IMR-90 (cell line): ENCODE results near the gene NR4A2. TPM values are rescaled to one million over a fixed set of nuclear protein-coding genes. Genes with fewer than 3 reads are reported as not detected.

ENCODE experiments used
- ATAC-seq: fragments of 200-7000 bp; cut with Tn5 transposase; 2 replicates; pipeline ENCODE4 v1.9.1; 2020; ENCODE audit warnings: low read depth, mild to moderate bottlenecking, moderate library complexity
- BruUV-seq: library from RNA; stranded (reverse); fragments of 400-500 nt; replicated peaks from 2 replicates; lab custom pipeline; 2021; lab: Mats Ljungman, UMichigan
- CTCF ChIA-PET: fragments of 300-600 bp; formaldehyde crosslinking; extraction: SDS; loops from one replicate; lab custom pipeline; 2021; ENCODE audit warnings: antibody characterized with exemption; lab: Yijun Ruan, JAX
- POLR2A ChIA-PET: fragments of 300-600 bp; sonication (Branson Sonifier 250); formaldehyde crosslinking; loops from one replicate; lab custom pipeline; 2022; ENCODE audit warnings: antibody characterized with exemption; ENCODE audit not compliant: unreplicated experiment; lab: Charles Lee
- DNase-seq: peaks from one replicate; pipeline ENCODE4 v3.0.0; 2013
- H2AFZ ChIP-seq: replicated peaks from 2 replicates; pipeline ENCODE3; 2013; ENCODE audit warnings: low read length, mild to moderate bottlenecking; ENCODE audit not compliant: poor library complexity
- H2AK5ac ChIP-seq: 2 replicates; pipeline ENCODE4 v1.6.1; 2013; ENCODE audit warnings: low read depth, low read length, inconsistent platforms
- H2AK9ac ChIP-seq: replicated peaks from 2 replicates; pipeline ENCODE3; 2013; ENCODE audit warnings: mild to moderate bottlenecking, low read depth, low read length, moderate library complexity; ENCODE audit not compliant: poor library complexity
- H2BK120ac ChIP-seq: 2 replicates; pipeline ENCODE4 v1.6.1; 2013; ENCODE audit warnings: low read depth, low read length, inconsistent platforms
- H2BK15ac ChIP-seq: 3 replicates; pipeline ENCODE4 v1.6.1; 2013; ENCODE audit warnings: low read depth, low read length, inconsistent platforms
- H2BK20ac ChIP-seq: 2 replicates; pipeline ENCODE4 v1.6.1; 2013; ENCODE audit warnings: low read depth, mild to moderate bottlenecking, inconsistent platforms, low read length, moderate library complexity
- H2BK5ac ChIP-seq: 2 replicates; pipeline ENCODE4 v1.6.1; 2013; ENCODE audit warnings: mild to moderate bottlenecking, low read depth, low read length, inconsistent platforms; ENCODE audit not compliant: poor library complexity, severe bottlenecking
- H3K14ac ChIP-seq: replicated peaks from 2 replicates; pipeline ENCODE4 v1.6.1; 2013; ENCODE audit warnings: low read depth, low read length, inconsistent platforms
- H3K18ac ChIP-seq: 2 replicates; pipeline ENCODE4 v1.6.1; 2013; ENCODE audit warnings: low read depth, low read length, control low read depth
- H3K23ac ChIP-seq: 2 replicates; pipeline ENCODE4 v1.6.1; 2013; ENCODE audit warnings: low read depth, low read length, inconsistent platforms
- H3K27ac ChIP-seq: 2 replicates; pipeline ENCODE4 v1.5.1; 2013; ENCODE audit warnings: mild to moderate bottlenecking, control low read depth, low read length; ENCODE audit not compliant: insufficient read depth
- H3K27me3 ChIP-seq: 2 replicates; pipeline ENCODE4 v1.6.1; 2013; ENCODE audit warnings: low read length; ENCODE audit not compliant: control insufficient read depth, insufficient read depth
- H3K36me3 ChIP-seq: 2 replicates; pipeline ENCODE4 v1.6.1; 2013; ENCODE audit warnings: low read length, mixed read lengths; ENCODE audit not compliant: control insufficient read depth, insufficient read depth
- H3K4ac ChIP-seq: 2 replicates; pipeline ENCODE4 v1.6.1; 2013; ENCODE audit warnings: low read depth, low read length, inconsistent platforms
- H3K4me1 ChIP-seq: 2 replicates; pipeline ENCODE4 v1.6.1; 2013; ENCODE audit warnings: low read length, mixed read lengths; ENCODE audit not compliant: control insufficient read depth, insufficient read depth
- H3K4me2 ChIP-seq: 2 replicates; pipeline ENCODE4 v1.6.1; 2013; ENCODE audit warnings: low read depth, mild to moderate bottlenecking, control low read depth, low read length, moderate library complexity
- H3K4me3 ChIP-seq: 2 replicates; pipeline ENCODE4 v1.5.1; 2013; ENCODE audit warnings: low read depth, mild to moderate bottlenecking, control low read depth, low read length, moderate library complexity; ENCODE audit not compliant: insufficient read depth
- H3K56ac ChIP-seq: 2 replicates; pipeline ENCODE4 v1.6.1; 2013; ENCODE audit warnings: low read length, inconsistent platforms; ENCODE audit not compliant: insufficient read depth; ENCODE audit errors: extremely low read depth
- H3K79me1 ChIP-seq, 2 experiments: 2 replicates each; pipeline ENCODE4 v1.6.1; 2013; ENCODE audit warnings: low read length in 2 of 2, inconsistent platforms in 1 of 2, low read depth in 1 of 2
- H3K9ac ChIP-seq: 2 replicates; pipeline ENCODE4 v1.6.1; 2013; ENCODE audit warnings: low read depth, low read length, control low read depth
- H3K9me1 ChIP-seq: 2 replicates; pipeline ENCODE4 v1.6.1; 2013; ENCODE audit warnings: low read length, inconsistent platforms; ENCODE audit not compliant: insufficient read depth
- H3K9me3 ChIP-seq: 2 replicates; pipeline ENCODE4 v1.6.1; 2013; ENCODE audit warnings: low read length; ENCODE audit not compliant: control insufficient read depth, insufficient read depth
- H4K20me1 ChIP-seq: 2 replicates; pipeline ENCODE4 v1.6.1; 2013; ENCODE audit warnings: low read length, inconsistent platforms; ENCODE audit not compliant: insufficient read depth
- H4K5ac ChIP-seq: 2 replicates; pipeline ENCODE4 v1.6.1; 2013; ENCODE audit warnings: mild to moderate bottlenecking, low read depth, low read length, control low read depth
- H4K8ac ChIP-seq, 2 experiments: 2 replicates each; pipeline ENCODE4 v1.6.1; 2013; ENCODE audit warnings: low read depth in 2 of 2, low read length in 2 of 2, control low read depth in 1 of 2, inconsistent platforms in 1 of 2
- H4K91ac ChIP-seq: 2 replicates; pipeline ENCODE4 v1.6.1; 2013; ENCODE audit warnings: low read depth, low read length, inconsistent platforms; ENCODE audit not compliant: insufficient read depth
- CTCF ChIP-seq: conservative IDR thresholded peaks from 2 replicates; pipeline ENCODE4 v1.5.1; 2012; ENCODE audit warnings: mild to moderate bottlenecking, low read depth, low read length, improper control_type of control experiment
- ELK1 ChIP-seq: fragments of 150-350 bp; IDR thresholded peaks from 2 replicates; pipeline ENCODE4 v1.6.1; 2016; ENCODE audit warnings: low read depth, mild to moderate bottlenecking, low read length, moderate library complexity, borderline replicate concordance
- FOS ChIP-seq: fragments of 150-350 bp; IDR thresholded peaks from 2 replicates; pipeline ENCODE4 v1.6.1; 2016; ENCODE audit warnings: low read depth, low read length
- NFE2L2 ChIP-seq: fragments of 150-350 bp; IDR thresholded peaks from 2 replicates; pipeline ENCODE4 v1.6.1; 2016; ENCODE audit warnings: low read depth, mild to moderate bottlenecking, low read length
- POLR2A ChIP-seq: IDR thresholded peaks from 2 replicates; pipeline ENCODE4 v1.6.1; 2012; ENCODE audit warnings: mild to moderate bottlenecking, low read depth, low read length
- RAD21 ChIP-seq: IDR thresholded peaks from 2 replicates; pipeline ENCODE4 v1.6.1; 2012; ENCODE audit warnings: low read length, improper control_type of control experiment
- RCOR1 ChIP-seq: IDR thresholded peaks from 2 replicates; pipeline ENCODE4 v1.6.1; 2012; ENCODE audit warnings: mild to moderate bottlenecking, low read length, improper control_type of control experiment; ENCODE audit not compliant: insufficient replicate concordance
- SMC3 ChIP-seq: fragments of 150-350 bp; IDR thresholded peaks from 2 replicates; pipeline ENCODE4 v1.6.1; 2016; ENCODE audit warnings: low read depth, mild to moderate bottlenecking, antibody characterized with exemption, low read length, moderate library complexity
- USF2 ChIP-seq: fragments of 150-350 bp; IDR thresholded peaks from 2 replicates; pipeline ENCODE4 v1.6.1; 2017; ENCODE audit warnings: mild to moderate bottlenecking, antibody characterized with exemption, low read length, low read depth
- WGBS, 2 experiments: methylation state at CpG; one replicate each; pipeline versions ENCODE4 v1.1.5 to v1.1.7; 2013; ENCODE audit warnings: missing lambda C conversion rate in 2 of 2; ENCODE audit not compliant: insufficient read length in 1 of 2; ENCODE audit errors: extremely low coverage in 2 of 2; 5-methylcytosine and 5-hydroxymethylcytosine counted together
- dilution Hi-C: fragments of 300-500 bp; cut with HindIII; formaldehyde crosslinking; loops from one replicate; pipeline ENCODE4 v1.14.3; 2018; ENCODE audit warnings: low sequenced_read_pairs; ENCODE audit not compliant: unreplicated experiment
- in situ Hi-C: fragments of 300-500 bp; cut with MboI; formaldehyde crosslinking; loops from 3 replicates; pipeline ENCODE4 v1.14.3; 2019; ENCODE audit warnings: low sequenced_read_pairs, inconsistent platforms, mixed read lengths
- intact Hi-C: fragments of 100-400 bp; cut with micrococcal nuclease; formaldehyde crosslinking; loops from 2 replicates; pipeline ENCODE4 v1.10.0; 2022
- polyA plus RNA-seq, 3 experiments: library from polyadenylated mRNA; depleted of rRNA; stranded (reverse); fragments of >200 nt; gene quantifications; 2 replicates each; pipeline ENCODE4 v1.2.3, GENCODE V29; 2012; ENCODE audit warnings: low replicate concordance in 1 of 3
- total RNA-seq: library from RNA; depleted of rRNA; stranded (reverse); fragments of >200 nt; gene quantifications from 2 replicates; pipeline ENCODE4 v1.2.3, GENCODE V29; 2012

NR4A2 gene
- total and polyA plus RNA-seq, 2 of the 4 experiments (the other 2 are of a cell fraction), result 0.72 to 2.3 TPM

GRCh38 chr2:156306821-156307220, 25.7 kb downstream of the NR4A2 start:
- Histone ChIP-seq H3K4ac (no peak overlapping the region), H4K91ac (no peak overlapping the region), H4K8ac (no peak overlapping the region), H3K4me3 (no peak overlapping the region), H2AFZ (no peak overlapping the region), H2BK20ac (no peak overlapping the region), H3K36me3 (no peaks in the 10 kb centered on the region), H4K5ac (no peak overlapping the region), H3K9me3 (no peaks in the 10 kb centered on the region), H3K18ac (no peak overlapping the region), H3K9ac (no peak overlapping the region), H3K23ac (no peak overlapping the region), H3K79me1 (no peaks in the 10 kb centered on the region), H3K4me2 (no peak overlapping the region), H3K9me1 (no peaks in the 10 kb centered on the region), H2AK5ac (no peak overlapping the region), H3K27me3 (no peaks in the 10 kb centered on the region), H2BK120ac (no peak overlapping the region), H2BK15ac (no peak overlapping the region), H2AK9ac (no peak overlapping the region), H3K14ac (no peak overlapping the region), H4K20me1 (no peaks in the 10 kb centered on the region), H3K4me1 (no peaks in the 10 kb centered on the region), H3K56ac (no peak overlapping the region), H3K27ac (no peak overlapping the region), H2BK5ac (no peak overlapping the region)
- ChIA-PET POLR2A (no interaction called here), CTCF (no interaction called here)
- in situ Hi-C loops (no loop called here), dilution Hi-C loops (no loop called here), intact Hi-C loops (no loop called here)
- DNase-seq, result no peak
- TF ChIP-seq ELK1, result no peak
- TF ChIP-seq RCOR1, result no peak
- no peak for TF ChIP-seq CTCF
- TF ChIP-seq POLR2A, result no peak
- no peak for TF ChIP-seq USF2
- no peak for TF ChIP-seq NFE2L2
- TF ChIP-seq RAD21, result no peak
- no peak for TF ChIP-seq FOS
- TF ChIP-seq SMC3, result no peak
- WGBS, 2 experiments, result 29% methylated on average over 1 of the region's 1 CpG; no CpG with 5 or more reads in 1 of the 2 experiments
- ATAC-seq, result no peak
- BruUV-seq, result no TSS peak
